ENCODE results near the gene TMEM134. TPM values are rescaled to one million over a fixed set of nuclear protein-coding genes. Genes with fewer than 3 reads are reported as not detected.

Gene TMEM134
- total and polyA plus RNA-seq, 2 donors (not counting 3 experiments of a cell fraction or from before 2014, with no cell fraction given): 33.4 to 207 TPM

DNA sequence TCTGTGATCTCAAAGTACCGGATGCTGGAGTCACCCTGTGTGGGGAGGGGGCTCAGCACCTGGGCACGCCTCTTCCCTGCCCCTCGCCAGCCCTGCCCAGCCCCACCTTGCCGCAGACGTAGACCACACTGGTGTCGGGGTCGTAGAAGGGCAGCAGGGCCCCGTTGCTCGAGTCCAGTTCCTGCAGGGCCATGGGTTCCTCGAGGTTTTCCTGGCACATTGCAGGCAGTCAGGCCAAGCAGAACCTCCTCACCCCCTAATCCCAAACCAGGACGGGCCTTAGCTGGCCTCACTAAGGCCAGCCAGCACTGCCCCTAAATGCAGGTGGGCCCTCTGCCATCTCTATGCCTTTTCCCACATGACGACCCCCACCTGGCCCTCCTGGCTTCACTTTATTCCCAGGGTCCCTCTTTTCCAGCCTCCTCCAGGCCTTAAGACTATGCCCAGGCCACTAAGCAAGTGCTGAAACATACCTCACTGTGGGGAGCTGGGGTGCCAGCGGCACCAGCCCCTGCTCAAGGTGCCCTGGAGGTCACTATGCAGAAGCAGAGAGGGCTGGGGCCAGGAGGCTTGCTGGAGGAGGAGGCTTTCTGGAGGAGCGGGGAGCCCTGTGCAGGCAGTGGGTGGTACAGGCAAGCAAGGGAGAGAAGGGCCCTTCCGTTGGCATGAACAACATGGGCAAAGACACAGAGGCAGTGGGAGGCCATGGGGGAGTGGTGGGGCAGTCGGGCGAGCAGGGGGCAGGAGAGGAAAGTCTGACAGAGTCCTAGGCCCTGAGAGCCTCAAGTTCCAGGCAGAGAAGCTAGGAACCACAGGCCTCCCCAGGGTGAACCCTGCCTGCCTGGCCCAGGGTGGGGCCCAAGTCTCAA is 28.6 kb downstream of the TMEM134 start:
- H3K4me1 ChIP-seq (ENCODE audit: control insufficient read depth, extremely low read depth, insufficient read depth, low read length): peaks cover 6% of the 10 kb centered on the region
- intact Hi-C loops (cut with micrococcal nuclease) (no loop called here), dilution Hi-C loops (cut with MboI; ENCODE audit: extremely low pct_ligation_motif_present, low sequenced_read_pairs) (no loop called here)
- ChIA-PET CTCF (no interaction called here), POLR2A (interaction anchor here (0.5 to 0.6 kb wide), 2 partner anchors 18 to 36 kb away, joined by 3 read pairs; no protein-coding TSS in a partner anchor)
- peaks cover 11% of the 10 kb centered on the region for H3K79me2 ChIP-seq (ENCODE audit: control insufficient read depth, insufficient read depth, low read length)
- peaks cover 0 to 27% of the 10 kb centered on the region in 2 experiments for H3K36me3 ChIP-seq (ENCODE audit: control insufficient read depth in 2 of 2, extremely low read depth in 1 of 2, insufficient read depth in 2 of 2, low read length in 2 of 2)
- no peak overlapping the region for H3K4me2 ChIP-seq (ENCODE audit: insufficient read depth, low read length)
- no peak for DNase-seq (ENCODE audit: low read depth, low spot score)
- no peaks in the 10 kb centered on the region for H3K9me1 ChIP-seq (replicated peaks; ENCODE audit: control insufficient read depth, extremely low read depth, insufficient read depth, low read length)
- no peaks in the 10 kb centered on the region for H4K20me1 ChIP-seq (replicated peaks; ENCODE audit: control insufficient read depth, extremely low read depth, insufficient read depth, low read length)
- no peak overlapping the region for H2AFZ ChIP-seq (ENCODE audit: low read depth, low read length)
- H3K9me3 ChIP-seq (replicated peaks; ENCODE audit: control insufficient read depth, insufficient read depth, low read length): no peaks in the 10 kb centered on the region
- BruUV-seq (replicated peaks): no TSS peak
- no peak overlapping the region for H3K27ac ChIP-seq (ENCODE audit: insufficient read depth, low read depth, low read length)
- no peaks in the 10 kb centered on the region for H3K27me3 ChIP-seq (ENCODE audit: control insufficient read depth in 2 of 2, insufficient read depth in 2 of 2, low read length in 2 of 2)
- TF ChIP-seq, protein P1, sequence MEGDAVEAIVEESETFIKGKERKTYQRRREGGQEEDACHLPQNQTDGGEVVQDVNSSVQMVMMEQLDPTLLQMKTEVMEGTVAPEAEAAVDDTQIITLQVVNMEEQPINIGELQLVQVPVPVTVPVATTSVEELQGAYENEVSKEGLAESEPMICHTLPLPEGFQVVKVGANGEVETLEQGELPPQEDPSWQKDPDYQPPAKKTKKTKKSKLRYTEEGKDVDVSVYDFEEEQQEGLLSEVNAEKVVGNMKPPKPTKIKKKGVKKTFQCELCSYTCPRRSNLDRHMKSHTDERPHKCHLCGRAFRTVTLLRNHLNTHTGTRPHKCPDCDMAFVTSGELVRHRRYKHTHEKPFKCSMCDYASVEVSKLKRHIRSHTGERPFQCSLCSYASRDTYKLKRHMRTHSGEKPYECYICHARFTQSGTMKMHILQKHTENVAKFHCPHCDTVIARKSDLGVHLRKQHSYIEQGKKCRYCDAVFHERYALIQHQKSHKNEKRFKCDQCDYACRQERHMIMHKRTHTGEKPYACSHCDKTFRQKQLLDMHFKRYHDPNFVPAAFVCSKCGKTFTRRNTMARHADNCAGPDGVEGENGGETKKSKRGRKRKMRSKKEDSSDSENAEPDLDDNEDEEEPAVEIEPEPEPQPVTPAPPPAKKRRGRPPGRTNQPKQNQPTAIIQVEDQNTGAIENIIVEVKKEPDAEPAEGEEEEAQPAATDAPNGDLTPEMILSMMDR (IDR thresholded peaks at IDR 0.05; ENCODE audit: extremely low read depth in 1 of 2, insufficient read depth in 1 of 2, low read depth in 1 of 2, low read length in 2 of 2): no peak
- TF ChIP-seq EZH2 (IDR thresholded peaks at IDR 0.05; ENCODE audit: borderline replicate concordance, low read depth, low read length, severe bottlenecking) (no peak), MYC (IDR thresholded peaks at IDR 0.05; ENCODE audit: low read depth, low read length) (no peak), GATA2 (IDR thresholded peaks at IDR 0.05; ENCODE audit: insufficient read depth, insufficient read length, low read depth, low read length) (no peak), JUN (IDR thresholded peaks at IDR 0.05; ENCODE audit: borderline replicate concordance, insufficient read depth, insufficient read length, low read depth) (no peak)
- FAIRE-seq: no peak
- H3K4me3 ChIP-seq (replicated peaks in 1 of 3; ENCODE audit: insufficient read depth in 1 of 3, low read depth in 1 of 3, low read length in 3 of 3): no peak overlapping the region
- no peak overlapping the region for H3K9ac ChIP-seq (replicated peaks; ENCODE audit: extremely low read depth, insufficient read depth, low read length)
